K562 (cell line): ENCODE results near the gene COL13A1.

Experiments used
- CEBPB ChIP-seq: fragments of 450-650 bp; IDR thresholded peaks from 2 replicates; pipeline ENCODE4 v1.6.1; 2016; ENCODE audit warnings: missing genetic modification characterization, missing compliant biosample characterization
- GMEB1 ChIP-seq: fragments of 250-450 bp; sonication (Bioruptor Pico); IDR thresholded peaks from 2 replicates; pipeline ENCODE4 v1.4.0; 2020; ENCODE audit warnings: mild to moderate bottlenecking
- NR2C2 ChIP-seq, 2 experiments: fragments of 200-800 bp in 1 of 2; sonication (Bioruptor generic) in 1 of 2; sonication (generic) in 1 of 2; formaldehyde crosslinking in 1 of 2; IDR thresholded peaks; 2 replicates each; pipeline versions ENCODE4 v1.6.1 to v1.8.0; 2016 to 2022; ENCODE audit warnings: mild to moderate bottlenecking in 1 of 2, missing compliant biosample characterization in 1 of 2, missing genetic modification characterization in 1 of 2, missing genetic modification reagents in 1 of 2
- PHB2 ChIP-seq: fragments of 450-650 bp; IDR thresholded peaks from 2 replicates; pipeline ENCODE4 v1.6.1; 2017; ENCODE audit warnings: low read depth
- SIX5 ChIP-seq, 2 experiments: IDR thresholded peaks; 2 replicates each; pipeline ENCODE4 v1.6.1; 2011; ENCODE audit warnings: low read length in 2 of 2, borderline replicate concordance in 1 of 2, low read depth in 1 of 2, mild to moderate bottlenecking in 1 of 2, moderate library complexity in 1 of 2; ENCODE audit not compliant: insufficient read depth in 1 of 2
- SP2 ChIP-seq: IDR thresholded peaks from 2 replicates; pipeline ENCODE4 v1.6.1; 2011; ENCODE audit warnings: mild to moderate bottlenecking, low read depth, low read length, moderate library complexity; ENCODE audit not compliant: poor library complexity, severe bottlenecking; ENCODE audit errors: extremely low read depth
- TAF1 ChIP-seq: IDR thresholded peaks from 2 replicates; pipeline ENCODE4 v1.6.1; 2011; ENCODE audit warnings: mild to moderate bottlenecking, low read length, moderate library complexity; ENCODE audit not compliant: insufficient read depth, control insufficient read depth, severe bottlenecking; ENCODE audit errors: extremely low read depth
- TRIM24 ChIP-seq, 2 experiments: fragments of 450-650 bp; IDR thresholded peaks; 2 replicates each; pipeline ENCODE4 v1.6.1; 2016
- ZFP91 ChIP-seq: sonication (generic); formaldehyde crosslinking; IDR thresholded peaks from 2 replicates; pipeline ENCODE4 v1.8.0; 2022; ENCODE audit warnings: mild to moderate bottlenecking, missing genetic modification reagents
- ZNF133 ChIP-seq: fragments of 250-450 bp; sonication (Bioruptor Pico); IDR thresholded peaks from 2 replicates; pipeline ENCODE4 v1.4.0; 2020; ENCODE audit warnings: mild to moderate bottlenecking
- TF ChIP-seq, protein P1 (sequence below): sonication (generic); formaldehyde crosslinking; IDR thresholded peaks from 2 replicates; pipeline ENCODE4 v1.8.1; 2022; ENCODE audit warnings: missing genetic modification reagents

GRCh38 chr10:69941730-69942129, 140.0 kb downstream of the COL13A1 start:
- TF ChIP-seq GMEB1 (CRISPR knock-in tag) (no peak), SP2 (no peak), NR2C2 (CRISPR knock-in tag; IDR thresholded peaks at IDR 0.05) (no peak), NR2C2 (tag; IDR thresholded peaks at IDR 0.05) (no peak), TRIM24 (IDR thresholded peaks at IDR 0.05) (no peak), PHB2 (no peak), TAF1 (no peak), ZFP91 (CRISPR knock-in tag) (no peak), ZNF133 (CRISPR knock-in tag) (no peak), SIX5 (IDR thresholded peaks at IDR 0.05; ENCODE audit: borderline replicate concordance in 1 of 2, insufficient read depth in 1 of 2, low read depth in 1 of 2, low read length in 2 of 2) (no peak), CEBPB (no peak)
- TF ChIP-seq, protein P1, sequence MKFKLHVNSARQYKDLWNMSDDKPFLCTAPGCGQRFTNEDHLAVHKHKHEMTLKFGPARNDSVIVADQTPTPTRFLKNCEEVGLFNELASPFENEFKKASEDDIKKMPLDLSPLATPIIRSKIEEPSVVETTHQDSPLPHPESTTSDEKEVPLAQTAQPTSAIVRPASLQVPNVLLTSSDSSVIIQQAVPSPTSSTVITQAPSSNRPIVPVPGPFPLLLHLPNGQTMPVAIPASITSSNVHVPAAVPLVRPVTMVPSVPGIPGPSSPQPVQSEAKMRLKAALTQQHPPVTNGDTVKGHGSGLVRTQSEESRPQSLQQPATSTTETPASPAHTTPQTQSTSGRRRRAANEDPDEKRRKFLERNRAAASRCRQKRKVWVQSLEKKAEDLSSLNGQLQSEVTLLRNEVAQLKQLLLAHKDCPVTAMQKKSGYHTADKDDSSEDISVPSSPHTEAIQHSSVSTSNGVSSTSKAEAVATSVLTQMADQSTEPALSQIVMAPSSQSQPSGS: no peak
